Activated CD4-positive, alpha-beta T cell treated with anti-CD3 and anti-CD28 coated beads, Interleukin-2, Interleukin-6, amounts not matched to agents 100 ng/mL and 50 ng/mL, durations not matched to agents 16 hours and 8 hours (primary cell): Measurements from ENCODE around the gene GPR55.

Experiments used
- DNase-seq: peaks from one replicate; pipeline ENCODE4 v3.0.0-alpha.2; 2020

The GPR55 gene

GRCh38 chr2:230916218-230916617 lies 8.8 kb downstream of the GPR55 start:
- DNase-seq, result no peak

GRCh38 chr2:230915319-230915718 lies 9.7 kb downstream of the GPR55 start:
- no peak for DNase-seq

GRCh38 chr2:230914886-230915285 lies 10.2 kb downstream of the GPR55 start:
- DNase-seq, result no peak

- DNase-seq, result no peak
These were observed 11.5 kb downstream of the GPR55 start for GRCh38 chr2:230913406-230914143.

- DNase-seq, result no peak
These were observed 12.3 kb downstream of the GPR55 start for GRCh38 chr2:230912724-230913123.

GRCh38 chr2:230912046-230912445 lies 13.0 kb downstream of the GPR55 start:
- DNase-seq, result no peak

- DNase-seq, result no peak
These were observed 14.4 kb downstream of the GPR55 start for GRCh38 chr2:230910546-230911177.

GRCh38 chr2:230909841-230910545 lies 15.0 kb downstream of the GPR55 start:
- DNase-seq, result no peak

GRCh38 chr2:230908595-230909191 lies 16.3 kb downstream of the GPR55 start:
- peak; percentile 91 for DNase-seq

- DNase-seq, result no peak
These were observed 16.9 kb downstream of the GPR55 start for GRCh38 chr2:230908092-230908594.

GRCh38 chr2:230907361-230908091 lies 17.5 kb downstream of the GPR55 start:
- DNase-seq, result no peak

GRCh38 chr2:230906471-230907230 lies 18.4 kb downstream of the GPR55 start:
- no peak for DNase-seq

- DNase-seq, result peak; percentile 91
These were observed 19.3 kb downstream of the GPR55 start for GRCh38 chr2:230905448-230906421.

- no peak for DNase-seq
These were observed 20.1 kb downstream of the GPR55 start for GRCh38 chr2:230904856-230905447.

- DNase-seq, result no peak
These were observed 21.6 kb downstream of the GPR55 start for GRCh38 chr2:230903231-230904150.

GRCh38 chr2:230902180-230902899 lies 22.7 kb downstream of the GPR55 start:
- peak; percentile 83 for DNase-seq

- DNase-seq, result no peak
These were observed 24.0 kb downstream of the GPR55 start for GRCh38 chr2:230901006-230901405.

GRCh38 chr2:230900336-230900995 lies 24.6 kb downstream of the GPR55 start:
- no peak for DNase-seq
